HepG2 (cell line): ENCODE measurements around the gene SLC16A7. TPM values are rescaled to one million over a fixed set of nuclear protein-coding genes. Genes with fewer than 3 reads are reported as not detected.

Experiments
- ATAC-seq: fragments of 200-7000 bp; cut with Tn5 transposase; 3 replicates; pipeline ENCODE4 v1.9.1; 2020; ENCODE audit warnings: mild to moderate bottlenecking, moderate library complexity
- BruUV-seq: library from RNA; stranded (reverse); fragments of 400-500 nt; replicated peaks from 2 replicates; lab custom pipeline; 2021; lab: Mats Ljungman, UMichigan
- CTCF ChIA-PET: fragments of 300-600 bp; formaldehyde crosslinking; extraction: SDS; loops from one replicate; lab custom pipeline; 2021; ENCODE audit warnings: low total read pairs, inconsistent platforms, low intra/inter-chr PET ratio; lab: Yijun Ruan, JAX
- POLR2A ChIA-PET: fragments of 350-600 bp; sonication (Branson Sonifier 250); formaldehyde crosslinking; loops from one replicate; lab custom pipeline; 2020; ENCODE audit warnings: antibody characterized with exemption, inconsistent platforms; lab: Yijun Ruan, JAX
- DNase-seq: peaks from one replicate; pipeline ENCODE4 v3.0.0-alpha.2; 2015; ENCODE audit warnings: low spot score
- FAIRE-seq: peaks from 3 replicates; lab custom pipeline; 2011; peaks lifted over from hg19 to GRCh38; lab: Jason Lieb, UNC
- H2AFZ ChIP-seq: one replicate; pipeline ENCODE4 v1.6.1; 2011; ENCODE audit warnings: low read length, inconsistent platforms
- H3K27ac ChIP-seq: fragments of 300-600 bp; 3 replicates; pipeline ENCODE4 v1.8.0; 2011; ENCODE audit warnings: mixed run types, mild to moderate bottlenecking, mixed read lengths, low read length, inconsistent platforms; ENCODE audit not compliant: insufficient read depth; ENCODE audit errors: extremely low read length
- H3K27me3 ChIP-seq, 2 experiments: fragments of 200-600 bp in 1 of 2; 2 replicates in 1 of 2; 3 replicates in 1 of 2; pipeline versions ENCODE4 v1.6.0 to v1.8.0; 2011; ENCODE audit warnings: low read length in 2 of 2, mild to moderate bottlenecking in 2 of 2, moderate library complexity in 2 of 2, inconsistent platforms in 1 of 2; ENCODE audit not compliant: insufficient read depth in 2 of 2, control insufficient read depth in 1 of 2
- H3K36me3 ChIP-seq, 2 experiments: fragments of 200-600 bp in 1 of 2; replicated peaks in 1 of 2; 2 replicates in 1 of 2; 3 replicates in 1 of 2; pipeline versions ENCODE4 v1.5.1 to v1.8.0; 2011; ENCODE audit warnings: low read length in 2 of 2, inconsistent platforms in 1 of 2; ENCODE audit not compliant: insufficient read depth in 2 of 2, control insufficient read depth in 1 of 2
- H3K4me1 ChIP-seq: 2 replicates; pipeline ENCODE4 v1.5.1; 2012; ENCODE audit warnings: low read length, inconsistent platforms; ENCODE audit not compliant: insufficient read depth
- H3K4me2 ChIP-seq: 2 replicates; pipeline ENCODE4 v1.6.0; 2011; ENCODE audit warnings: low read depth, low read length, inconsistent platforms
- H3K4me3 ChIP-seq, 3 experiments: fragments of 200-600 bp in 1 of 3; sonication (generic), shearing (Covaris generic) in 1 of 3; replicated peaks in 1 of 3; 2 replicates each; pipeline ENCODE4 v1.5.1; 2011 to 2016; ENCODE audit warnings: low read length in 3 of 3, inconsistent platforms in 2 of 3, low read depth in 2 of 3, mild to moderate bottlenecking in 2 of 3, control low read depth in 1 of 3, mixed read lengths in 1 of 3; ENCODE audit not compliant: insufficient read depth in 1 of 3
- H3K79me2 ChIP-seq: one replicate; pipeline ENCODE4 v1.6.1; 2011; ENCODE audit warnings: low read length, inconsistent platforms; ENCODE audit not compliant: insufficient read depth
- H3K9ac ChIP-seq: 2 replicates; pipeline ENCODE4 v1.6.0; 2011; ENCODE audit warnings: mild to moderate bottlenecking, low read depth, low read length, inconsistent platforms; ENCODE audit not compliant: insufficient read depth
- H3K9me3 ChIP-seq: 2 replicates; pipeline ENCODE4 v1.5.1; 2012; ENCODE audit warnings: mild to moderate bottlenecking, low read length
- H4K20me1 ChIP-seq: 2 replicates; pipeline ENCODE4 v1.6.0; 2011; ENCODE audit warnings: inconsistent platforms, mild to moderate bottlenecking, low read length, moderate library complexity; ENCODE audit not compliant: insufficient read depth
- AHR ChIP-seq: IDR thresholded peaks from 2 replicates; pipeline ENCODE4 v1.6.1; 2018; ENCODE audit warnings: missing genetic modification reagents, missing compliant biosample characterization
- DNMT3B ChIP-seq: conservative IDR thresholded peaks from 2 replicates; pipeline ENCODE4 v1.6.1; 2016; ENCODE audit warnings: missing biosample characterization, control low read depth
- KLF13 ChIP-seq: sonication (generic); formaldehyde crosslinking; IDR thresholded peaks from 2 replicates; pipeline ENCODE4 v1.4.0; 2020; ENCODE audit warnings: mild to moderate bottlenecking, missing genetic modification reagents
- MAFK ChIP-seq, 2 experiments: IDR thresholded peaks in 1 of 2; conservative IDR thresholded peaks in 1 of 2; 2 replicates each; pipeline ENCODE4 v1.6.1; 2011; ENCODE audit warnings: improper control_type of control experiment in 2 of 2, low read length in 2 of 2
- MXD3 ChIP-seq: IDR thresholded peaks from 2 replicates; pipeline ENCODE4 v1.6.1; 2016; ENCODE audit warnings: mild to moderate bottlenecking, missing biosample characterization, missing genetic modification reagents
- NFATC3 ChIP-seq: sonication (generic); formaldehyde crosslinking; IDR thresholded peaks from 2 replicates; pipeline ENCODE4 v1.5.1; 2020; ENCODE audit warnings: mild to moderate bottlenecking, missing genetic modification reagents
- TFDP1 ChIP-seq: IDR thresholded peaks from 2 replicates; pipeline ENCODE4 v1.6.1; 2016; ENCODE audit warnings: missing compliant biosample characterization, missing genetic modification reagents, borderline replicate concordance
- ZFP62 ChIP-seq: sonication (generic); formaldehyde crosslinking; IDR thresholded peaks from 2 replicates; pipeline ENCODE4 v1.4.0; 2020; ENCODE audit warnings: missing genetic modification reagents
- ZNF260 ChIP-seq: sonication (generic); formaldehyde crosslinking; IDR thresholded peaks from 2 replicates; pipeline ENCODE4 v1.4.0; 2020; ENCODE audit warnings: missing genetic modification reagents, low read depth, mild to moderate bottlenecking, borderline replicate concordance
- ZNF263 ChIP-seq: sonication (generic); formaldehyde crosslinking; IDR thresholded peaks from 2 replicates; pipeline ENCODE4 v1.4.0; 2020; ENCODE audit warnings: missing genetic modification reagents
- ZNF30 ChIP-seq: sonication (generic); formaldehyde crosslinking; IDR thresholded peaks from 2 replicates; pipeline ENCODE4 v1.5.0; 2020; ENCODE audit warnings: mild to moderate bottlenecking, missing genetic modification reagents
- ZNF335 ChIP-seq: sonication (generic); formaldehyde crosslinking; IDR thresholded peaks from 2 replicates; pipeline ENCODE4 v1.4.0; 2020; ENCODE audit warnings: missing genetic modification reagents
- ZNF383 ChIP-seq: sonication (generic); formaldehyde crosslinking; IDR thresholded peaks from 2 replicates; pipeline ENCODE4 v1.4.0; 2020; ENCODE audit warnings: missing genetic modification reagents, mild to moderate bottlenecking, borderline replicate concordance
- ZNF468 ChIP-seq: sonication (generic); formaldehyde crosslinking; IDR thresholded peaks from 2 replicates; pipeline ENCODE4 v1.8.0; 2022; ENCODE audit warnings: mild to moderate bottlenecking, moderate library complexity, missing genetic modification reagents
- ZNF512 ChIP-seq: sonication (generic); formaldehyde crosslinking; IDR thresholded peaks from 2 replicates; pipeline ENCODE4 v1.4.0; 2020; ENCODE audit warnings: mild to moderate bottlenecking, missing genetic modification reagents
- WGBS: methylation state at CpG from one replicate; pipeline ENCODE4 v1.1.6; 2017; ENCODE audit warnings: low lambda C conversion rate; 5-methylcytosine and 5-hydroxymethylcytosine counted together
- in situ Hi-C: cut with HindIII; loops from 2 replicates; pipeline ENCODE4 v1.10.0; 2017; ENCODE audit warnings: low pct_unique_long_range_greater_than_20kb; ENCODE audit not compliant: extremely low pct_ligation_motif_present
- intact Hi-C: fragments of 100-400 bp; cut with micrococcal nuclease; formaldehyde crosslinking; loops from one replicate; pipeline ENCODE4 v1.10.0; 2022; ENCODE audit not compliant: unreplicated experiment
- polyA plus RNA-seq, 8 experiments: library from polyadenylated mRNA; depleted of rRNA in 3 of 8; stranded (reverse) in 7 of 8; unstranded in 1 of 8; fragments of >200 nt; fragmentation: Illumina TruSeq in 4 of 8; extraction: Trizol in 4 of 8; gene quantifications; 2 replicates each; pipeline versions ENCODE4 v1.2.1 to v1.2.3, GENCODE V29; 2011 to 2016; ENCODE audit warnings: low read depth in 4 of 8, missing spikeins in 1 of 8, mixed read lengths in 1 of 8; ENCODE audit not compliant: insufficient read depth in 1 of 8
- total RNA-seq, 5 experiments: library from RNA; depleted of rRNA; stranded (reverse); fragments of >200 nt; fragmentation: Illumina TruSeq; extraction: Trizol; gene quantifications; 2 replicates each; pipeline ENCODE4 v1.2.3, GENCODE V29; 2016; ENCODE audit warnings: low read depth in 1 of 5

The SLC16A7 gene
- total and polyA plus RNA-seq, 2 of the 13 experiments (the other 11 are each of a cell fraction or from before 2014, with no cell fraction given), result 1.3 to 1.6 TPM

- TF ChIP-seq MXD3 (CRISPR knock-in tag) (no peak), ZNF260 (CRISPR knock-in tag) (no peak), ZNF30 (CRISPR knock-in tag) (no peak), ZNF383 (no peak), KLF13 (CRISPR knock-in tag) (no peak)
- H3K27me3 ChIP-seq, result no peaks in the 10 kb centered on the region
- intact Hi-C loops (no loop called here), in situ Hi-C loops (no loop called here)
- POLR2A ChIA-PET, result no interaction called here
- BruUV-seq, result no TSS peak
- H3K27ac ChIP-seq, result no peak overlapping the region
- FAIRE-seq, result no peak
- no peak overlapping the region for H3K9ac ChIP-seq
- no peaks in the 10 kb centered on the region for H4K20me1 ChIP-seq
- 45% methylated on average over 2 of the region's 2 CpGs for WGBS
- no peaks in the 10 kb centered on the region for H3K4me1 ChIP-seq
- CTCF ChIA-PET, result no interaction called here
- no peak overlapping the region for H3K4me2 ChIP-seq
- H3K9me3 ChIP-seq, result peaks cover 44% of the 10 kb centered on the region
- H3K4me3 ChIP-seq, result no peak overlapping the region
- no peaks in the 10 kb centered on the region for H3K36me3 ChIP-seq
- ATAC-seq, result no peak
- H2AFZ ChIP-seq, result no peak overlapping the region
- no peaks in the 10 kb centered on the region for H3K79me2 ChIP-seq
- no peak for DNase-seq
Observed at GRCh38 chr12:59664495-59664894, 68.7 kb downstream of the SLC16A7 start.

- DNase-seq (no peak), ATAC-seq (no peak), FAIRE-seq (no peak)
- H2AFZ ChIP-seq, result no peak overlapping the region
- no TSS peak for BruUV-seq
- intact Hi-C loops, result no loop called here
- no peak overlapping the region for H3K27ac ChIP-seq
- H3K4me1 ChIP-seq, result no peaks in the 10 kb centered on the region
- no peaks in the 10 kb centered on the region for H3K36me3 ChIP-seq
- no peaks in the 10 kb centered on the region for H4K20me1 ChIP-seq
- in situ Hi-C loops, result no loop called here
- H3K4me2 ChIP-seq, result no peak overlapping the region
- H3K27me3 ChIP-seq, result no peaks in the 10 kb centered on the region
- TF ChIP-seq ZFP62 (CRISPR knock-in tag), result no peak
- no peak for TF ChIP-seq NFATC3 (CRISPR knock-in tag)
- TF ChIP-seq MAFK (conservative IDR thresholded peaks at IDR 0.05 in 1 of 2, IDR thresholded peaks at IDR 0.05 in 1 of 2; ENCODE audit: low read length in 2 of 2), result no peak
- TF ChIP-seq ZNF263 (CRISPR knock-in tag), result no peak
- TF ChIP-seq ZNF468 (CRISPR knock-in tag), result no peak
- TF ChIP-seq ZNF335 (CRISPR knock-in tag), result no peak
- no peak for TF ChIP-seq AHR (CRISPR knock-in tag)
- no peak for TF ChIP-seq TFDP1 (CRISPR knock-in tag)
- TF ChIP-seq DNMT3B (CRISPR knock-in tag), result no peak
- no peak for TF ChIP-seq ZNF512 (CRISPR knock-in tag)
- peaks cover 50% of the 10 kb centered on the region for H3K9me3 ChIP-seq
- H3K9ac ChIP-seq, result no peak overlapping the region
- no peak overlapping the region for H3K4me3 ChIP-seq
- ChIA-PET CTCF (no interaction called here), POLR2A (no interaction called here)
- no peaks in the 10 kb centered on the region for H3K79me2 ChIP-seq
- 32% methylated on average over 2 of the region's 2 CpGs for WGBS
Observed at GRCh38 chr12:59665701-59666100, 69.9 kb downstream of the SLC16A7 start.
